HepG2 (cell line): ENCODE results near the gene SLC9A5. TPM values are rescaled to one million over a fixed set of nuclear protein-coding genes. Genes with fewer than 3 reads are reported as not detected.
A peak's percentile ranks its signal among the peaks of the same experiment; 100 is the strongest.

Source experiments
- BORCS8-MEF2B ChIP-seq: sonication (generic); formaldehyde crosslinking; IDR thresholded peaks from 2 replicates; pipeline ENCODE4 v1.8.0; 2022; ENCODE audit warnings: mild to moderate bottlenecking, missing genetic modification reagents
- EHMT2 ChIP-seq: fragments of 200-600 bp; sonication (generic); IDR thresholded peaks from 2 replicates; pipeline ENCODE4 v1.7.0; 2017; ENCODE audit warnings: antibody characterized with exemption, low read depth, low read length, borderline replicate concordance
- FOXJ3 ChIP-seq: sonication (generic); formaldehyde crosslinking; IDR thresholded peaks from 2 replicates; pipeline ENCODE4 v1.4.0; 2020; ENCODE audit warnings: missing genetic modification reagents, mild to moderate bottlenecking, borderline replicate concordance
- KDM3A ChIP-seq: IDR thresholded peaks from 2 replicates; pipeline ENCODE4 v1.6.1; 2018; ENCODE audit warnings: low read depth, missing compliant biosample characterization
- MED1 ChIP-seq: sonication (generic); formaldehyde crosslinking; IDR thresholded peaks from 2 replicates; pipeline ENCODE4 v1.4.0; 2020; ENCODE audit warnings: missing genetic modification reagents
- MYNN ChIP-seq: sonication (generic); formaldehyde crosslinking; IDR thresholded peaks from 2 replicates; pipeline ENCODE4 v1.4.0; 2020; ENCODE audit warnings: mild to moderate bottlenecking, low read depth, missing genetic modification reagents
- NRL ChIP-seq: sonication (generic); formaldehyde crosslinking; IDR thresholded peaks from 2 replicates; pipeline ENCODE4 v1.5.0; 2020; ENCODE audit warnings: missing genetic modification reagents, mild to moderate bottlenecking, moderate library complexity, borderline replicate concordance
- SKI ChIP-seq: fragments of 450-650 bp; IDR thresholded peaks from one replicate; pipeline ENCODE4 v1.6.1; 2018; ENCODE audit warnings: mild to moderate bottlenecking; ENCODE audit not compliant: partially characterized antibody
- ZBTB3 ChIP-seq: sonication (generic); formaldehyde crosslinking; IDR thresholded peaks from 2 replicates; pipeline ENCODE4 v1.4.0; 2020; ENCODE audit warnings: low read depth, mild to moderate bottlenecking, moderate library complexity, missing genetic modification reagents, borderline replicate concordance
- ZFY ChIP-seq: sonication (generic); formaldehyde crosslinking; IDR thresholded peaks from 2 replicates; pipeline ENCODE4 v1.4.0; 2020; ENCODE audit warnings: missing genetic modification reagents
- ZNF652 ChIP-seq: IDR thresholded peaks from 2 replicates; pipeline ENCODE4 v1.6.1; 2016; ENCODE audit warnings: low read depth, borderline replicate concordance
- polyA plus RNA-seq, 8 experiments: library from polyadenylated mRNA; depleted of rRNA in 3 of 8; stranded (reverse) in 7 of 8; unstranded in 1 of 8; fragments of >200 nt; fragmentation: Illumina TruSeq in 4 of 8; extraction: Trizol in 4 of 8; gene quantifications; 2 replicates each; pipeline versions ENCODE4 v1.2.1 to v1.2.3, GENCODE V29; 2011 to 2016; ENCODE audit warnings: low read depth in 4 of 8, missing spikeins in 1 of 8, mixed read lengths in 1 of 8; ENCODE audit not compliant: insufficient read depth in 1 of 8
- total RNA-seq, 5 experiments: library from RNA; depleted of rRNA; stranded (reverse); fragments of >200 nt; fragmentation: Illumina TruSeq; extraction: Trizol; gene quantifications; 2 replicates each; pipeline ENCODE4 v1.2.3, GENCODE V29; 2016; ENCODE audit warnings: low read depth in 1 of 5
- TF ChIP-seq, protein P1 (sequence below), 2 experiments: sonication (generic) in 1 of 2; formaldehyde crosslinking in 1 of 2; IDR thresholded peaks; 2 replicates each; pipeline versions ENCODE4 v1.4.0 to v1.6.1; 2016 to 2020; ENCODE audit warnings: borderline replicate concordance in 1 of 2, low read depth in 1 of 2, mild to moderate bottlenecking in 1 of 2, missing genetic modification reagents in 1 of 2
- TF ChIP-seq, protein P2 (sequence below): IDR thresholded peaks from 2 replicates; pipeline ENCODE4 v1.6.1; 2016; ENCODE audit warnings: mild to moderate bottlenecking, missing biosample characterization, missing genetic modification reagents
- TF ChIP-seq, protein P3 (sequence below): sonication (generic); formaldehyde crosslinking; IDR thresholded peaks from 2 replicates; pipeline ENCODE4 v1.5.1; 2020; ENCODE audit warnings: mild to moderate bottlenecking, missing genetic modification reagents
- TF ChIP-seq, protein P4 (sequence below): sonication (generic); formaldehyde crosslinking; IDR thresholded peaks from 2 replicates; pipeline ENCODE4 v1.5.0; 2020; ENCODE audit warnings: missing genetic modification reagents
- TF ChIP-seq, protein P5 (sequence below): sonication (generic); formaldehyde crosslinking; IDR thresholded peaks from 2 replicates; pipeline ENCODE4 v1.8.0; 2022; ENCODE audit warnings: missing genetic modification reagents, low read depth, mild to moderate bottlenecking, borderline replicate concordance
- TF ChIP-seq, protein P6 (sequence below), 2 experiments: sonication (generic) in 1 of 2; formaldehyde crosslinking in 1 of 2; IDR thresholded peaks; 2 replicates each; pipeline versions ENCODE4 v1.4.0 to v1.6.1; 2018 to 2020; ENCODE audit warnings: missing genetic modification reagents in 2 of 2, borderline replicate concordance in 1 of 2, low read depth in 1 of 2, mild to moderate bottlenecking in 1 of 2, missing biosample characterization in 1 of 2

Gene SLC9A5
- total and polyA plus RNA-seq, 2 of the 13 experiments (the other 11 are each of a cell fraction or from before 2014, with no cell fraction given) = 0.58 to 1.4 TPM

DNA sequence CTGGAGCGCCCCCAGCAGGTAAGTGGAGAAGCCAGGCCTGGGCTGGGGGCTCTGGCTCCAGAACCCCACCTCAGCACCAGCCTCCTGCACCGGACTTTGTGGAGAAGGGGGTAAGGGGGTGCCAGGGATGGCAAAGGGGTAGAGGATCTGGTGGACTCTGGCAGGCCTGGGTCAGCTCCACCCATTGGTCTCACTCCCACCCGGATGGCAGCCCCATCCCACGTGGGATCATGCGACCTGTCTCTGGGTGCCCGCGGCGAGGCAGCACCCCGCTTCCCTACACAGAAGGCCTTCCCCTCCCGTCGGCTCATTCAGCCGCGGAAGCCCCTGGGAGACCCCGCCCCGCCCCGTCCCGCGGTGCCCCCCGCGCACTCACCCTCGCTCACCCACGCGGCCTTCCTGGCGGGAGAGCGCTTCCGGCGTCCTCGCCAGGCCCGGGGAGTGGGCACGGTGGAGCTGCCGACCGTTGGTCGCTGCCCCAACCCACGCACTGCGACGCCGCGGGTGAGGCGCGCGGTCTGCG, 30.1 kb downstream of the SLC9A5 start (continued):
- TF ChIP-seq, protein P1, sequence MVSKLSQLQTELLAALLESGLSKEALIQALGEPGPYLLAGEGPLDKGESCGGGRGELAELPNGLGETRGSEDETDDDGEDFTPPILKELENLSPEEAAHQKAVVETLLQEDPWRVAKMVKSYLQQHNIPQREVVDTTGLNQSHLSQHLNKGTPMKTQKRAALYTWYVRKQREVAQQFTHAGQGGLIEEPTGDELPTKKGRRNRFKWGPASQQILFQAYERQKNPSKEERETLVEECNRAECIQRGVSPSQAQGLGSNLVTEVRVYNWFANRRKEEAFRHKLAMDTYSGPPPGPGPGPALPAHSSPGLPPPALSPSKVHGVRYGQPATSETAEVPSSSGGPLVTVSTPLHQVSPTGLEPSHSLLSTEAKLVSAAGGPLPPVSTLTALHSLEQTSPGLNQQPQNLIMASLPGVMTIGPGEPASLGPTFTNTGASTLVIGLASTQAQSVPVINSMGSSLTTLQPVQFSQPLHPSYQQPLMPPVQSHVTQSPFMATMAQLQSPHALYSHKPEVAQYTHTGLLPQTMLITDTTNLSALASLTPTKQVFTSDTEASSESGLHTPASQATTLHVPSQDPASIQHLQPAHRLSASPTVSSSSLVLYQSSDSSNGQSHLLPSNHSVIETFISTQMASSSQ (IDR thresholded peaks at IDR 0.05; ENCODE audit: low read depth) = no peak
- TF ChIP-seq, protein P1 (CRISPR knock-in tag; IDR thresholded peaks at IDR 0.05; ENCODE audit: borderline replicate concordance) = no peak; the same call in 1 of the 2 replicates
- peak; percentile 92 for TF ChIP-seq ZFY (CRISPR knock-in tag)
- TF ChIP-seq, protein P2, sequence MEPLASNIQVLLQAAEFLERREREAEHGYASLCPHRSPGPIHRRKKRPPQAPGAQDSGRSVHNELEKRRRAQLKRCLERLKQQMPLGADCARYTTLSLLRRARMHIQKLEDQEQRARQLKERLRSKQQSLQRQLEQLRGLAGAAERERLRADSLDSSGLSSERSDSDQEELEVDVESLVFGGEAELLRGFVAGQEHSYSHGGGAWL (CRISPR knock-in tag) = no peak; the same call in 1 of the 2 replicates
- no peak for TF ChIP-seq ZNF652 (CRISPR knock-in tag)
- 0 out of 2 replicates have a peak, but pooled peaks have one; percentile 20 for TF ChIP-seq MYNN (CRISPR knock-in tag)
- no peak for TF ChIP-seq ZBTB3 (CRISPR knock-in tag)
- no peak for TF ChIP-seq SKI
- peak; percentile 38; the same call in 1 of the 2 replicates for TF ChIP-seq NRL (CRISPR knock-in tag)
- TF ChIP-seq BORCS8-MEF2B (CRISPR knock-in tag) = peak; percentile 78
- peak; percentile 40; the same call in 1 of the 2 replicates for TF ChIP-seq KDM3A (CRISPR knock-in tag)
- TF ChIP-seq MED1 (CRISPR knock-in tag) = peak; percentile 19; the same call in 1 of the 2 replicates
- TF ChIP-seq, protein P3, sequence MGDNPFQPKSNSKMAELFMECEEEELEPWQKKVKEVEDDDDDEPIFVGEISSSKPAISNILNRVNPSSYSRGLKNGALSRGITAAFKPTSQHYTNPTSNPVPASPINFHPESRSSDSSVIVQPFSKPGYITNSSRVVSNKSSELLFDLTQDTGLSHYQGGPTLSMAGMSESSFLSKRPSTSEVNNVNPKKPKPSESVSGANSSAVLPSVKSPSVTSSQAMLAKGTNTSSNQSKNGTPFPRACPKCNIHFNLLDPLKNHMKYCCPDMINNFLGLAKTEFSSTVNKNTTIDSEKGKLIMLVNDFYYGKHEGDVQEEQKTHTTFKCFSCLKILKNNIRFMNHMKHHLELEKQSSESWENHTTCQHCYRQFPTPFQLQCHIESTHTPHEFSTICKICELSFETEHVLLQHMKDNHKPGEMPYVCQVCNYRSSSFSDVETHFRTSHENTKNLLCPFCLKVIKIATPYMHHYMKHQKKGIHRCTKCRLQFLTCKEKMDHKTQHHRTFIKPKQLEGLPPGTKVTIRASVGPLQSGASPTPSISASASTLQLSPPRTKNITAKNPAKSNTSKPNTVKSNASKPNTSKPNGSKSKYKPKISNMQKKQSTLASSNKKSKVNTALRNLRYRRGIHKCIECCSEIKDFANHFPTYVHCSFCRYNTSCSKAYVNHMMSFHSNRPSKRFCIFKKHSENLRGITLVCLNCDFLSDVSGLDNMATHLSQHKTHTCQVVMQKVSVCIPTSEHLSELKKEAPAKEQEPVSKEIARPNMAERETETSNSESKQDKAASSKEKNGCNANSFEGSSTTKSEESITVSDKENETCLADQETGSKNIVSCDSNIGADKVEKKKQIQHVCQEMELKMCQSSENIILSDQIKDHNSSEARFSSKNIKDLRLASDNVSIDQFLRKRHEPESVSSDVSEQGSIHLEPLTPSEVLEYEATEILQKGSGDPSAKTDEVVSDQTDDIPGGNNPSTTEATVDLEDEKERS (CRISPR knock-in tag) = no peak
- TF ChIP-seq EHMT2 = no peak
- TF ChIP-seq, protein P4, sequence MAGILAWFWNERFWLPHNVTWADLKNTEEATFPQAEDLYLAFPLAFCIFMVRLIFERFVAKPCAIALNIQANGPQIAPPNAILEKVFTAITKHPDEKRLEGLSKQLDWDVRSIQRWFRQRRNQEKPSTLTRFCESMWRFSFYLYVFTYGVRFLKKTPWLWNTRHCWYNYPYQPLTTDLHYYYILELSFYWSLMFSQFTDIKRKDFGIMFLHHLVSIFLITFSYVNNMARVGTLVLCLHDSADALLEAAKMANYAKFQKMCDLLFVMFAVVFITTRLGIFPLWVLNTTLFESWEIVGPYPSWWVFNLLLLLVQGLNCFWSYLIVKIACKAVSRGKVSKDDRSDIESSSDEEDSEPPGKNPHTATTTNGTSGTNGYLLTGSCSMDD (CRISPR knock-in tag) = peak; percentile 61; the same call in 1 of the 2 replicates
- no peak for TF ChIP-seq FOXJ3 (CRISPR knock-in tag)
- TF ChIP-seq, protein P5, sequence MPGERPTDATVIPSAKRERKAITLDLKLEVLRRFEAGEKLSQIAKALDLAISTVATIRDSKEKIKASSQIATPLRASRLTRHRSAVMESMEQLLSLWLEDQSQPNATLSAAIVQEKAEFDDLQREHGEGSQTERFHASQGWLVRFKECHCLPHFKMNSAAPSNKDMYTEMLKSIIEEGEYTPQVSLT = no peak
- TF ChIP-seq, protein P6, sequence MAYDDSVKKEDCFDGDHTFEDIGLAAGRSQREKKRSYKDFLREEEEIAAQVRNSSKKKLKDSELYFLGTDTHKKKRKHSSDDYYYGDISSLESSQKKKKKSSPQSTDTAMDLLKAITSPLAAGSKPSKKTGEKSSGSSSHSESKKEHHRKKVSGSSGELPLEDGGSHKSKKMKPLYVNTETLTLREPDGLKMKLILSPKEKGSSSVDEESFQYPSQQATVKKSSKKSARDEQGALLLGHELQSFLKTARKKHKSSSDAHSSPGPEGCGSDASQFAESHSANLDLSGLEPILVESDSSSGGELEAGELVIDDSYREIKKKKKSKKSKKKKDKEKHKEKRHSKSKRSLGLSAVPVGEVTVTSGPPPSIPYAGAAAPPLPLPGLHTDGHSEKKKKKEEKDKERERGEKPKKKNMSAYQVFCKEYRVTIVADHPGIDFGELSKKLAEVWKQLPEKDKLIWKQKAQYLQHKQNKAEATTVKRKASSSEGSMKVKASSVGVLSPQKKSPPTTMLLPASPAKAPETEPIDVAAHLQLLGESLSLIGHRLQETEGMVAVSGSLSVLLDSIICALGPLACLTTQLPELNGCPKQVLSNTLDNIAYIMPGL (CRISPR knock-in tag; IDR thresholded peaks at IDR 0.05; ENCODE audit: borderline replicate concordance in 1 of 2, low read depth in 1 of 2) = peak in 1 of 2 experiments; percentile 4; a peak in 3 of 4 replicates
